Measurements from ENCODE around the gene R3HDM4. TPM values are rescaled to one million over a fixed set of nuclear protein-coding genes. Genes with fewer than 3 reads are reported as not detected.
"Not testable (repeated sequence)": the region's sequence is repeated elsewhere in the genome, so short reads cannot be mapped to it uniquely, and the experiment has no call there.

Gene R3HDM4
- total RNA-seq, 4 donors from 2014 or later, result 23.7 to 44.9 (median 32.9) TPM

DNA sequence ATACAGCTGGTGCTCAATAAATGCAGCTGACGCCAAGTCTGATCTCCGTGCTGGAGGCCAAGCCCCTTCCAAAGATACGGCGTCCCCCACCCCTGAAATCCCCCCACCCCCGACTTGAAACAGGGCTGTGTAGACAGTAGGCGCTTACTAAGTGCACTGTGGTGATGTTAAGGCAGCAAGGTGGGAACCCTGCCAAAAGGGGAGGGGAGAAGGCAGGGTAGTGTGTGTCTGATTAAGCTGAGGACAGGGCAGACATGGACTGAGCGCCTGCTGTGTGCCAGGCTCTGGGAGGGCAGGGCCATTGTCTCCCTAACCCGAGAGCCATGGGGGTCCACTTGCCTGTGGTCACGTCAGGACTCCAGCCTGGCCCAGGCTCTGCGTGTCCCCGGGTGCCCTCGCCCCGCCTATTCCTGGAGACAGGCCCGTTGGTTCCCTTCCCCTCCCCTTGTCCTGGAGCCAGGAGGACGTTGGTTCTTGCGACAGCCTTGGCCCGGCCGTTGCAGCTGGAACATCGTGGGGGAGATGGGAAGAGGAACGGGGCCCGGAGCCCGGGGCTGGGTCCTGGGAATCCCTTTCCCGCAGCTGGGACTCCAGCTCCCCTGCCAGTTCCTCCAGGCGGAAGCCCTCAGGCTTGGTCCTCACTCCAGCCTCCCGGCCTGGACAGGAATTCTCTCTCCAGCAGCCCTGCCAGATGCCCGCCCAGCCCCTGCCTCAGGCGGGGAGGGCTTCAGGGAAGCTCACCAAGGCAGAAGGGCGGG is 62.6 kb downstream of the R3HDM4 start:
- TF ChIP-seq, protein P1, sequence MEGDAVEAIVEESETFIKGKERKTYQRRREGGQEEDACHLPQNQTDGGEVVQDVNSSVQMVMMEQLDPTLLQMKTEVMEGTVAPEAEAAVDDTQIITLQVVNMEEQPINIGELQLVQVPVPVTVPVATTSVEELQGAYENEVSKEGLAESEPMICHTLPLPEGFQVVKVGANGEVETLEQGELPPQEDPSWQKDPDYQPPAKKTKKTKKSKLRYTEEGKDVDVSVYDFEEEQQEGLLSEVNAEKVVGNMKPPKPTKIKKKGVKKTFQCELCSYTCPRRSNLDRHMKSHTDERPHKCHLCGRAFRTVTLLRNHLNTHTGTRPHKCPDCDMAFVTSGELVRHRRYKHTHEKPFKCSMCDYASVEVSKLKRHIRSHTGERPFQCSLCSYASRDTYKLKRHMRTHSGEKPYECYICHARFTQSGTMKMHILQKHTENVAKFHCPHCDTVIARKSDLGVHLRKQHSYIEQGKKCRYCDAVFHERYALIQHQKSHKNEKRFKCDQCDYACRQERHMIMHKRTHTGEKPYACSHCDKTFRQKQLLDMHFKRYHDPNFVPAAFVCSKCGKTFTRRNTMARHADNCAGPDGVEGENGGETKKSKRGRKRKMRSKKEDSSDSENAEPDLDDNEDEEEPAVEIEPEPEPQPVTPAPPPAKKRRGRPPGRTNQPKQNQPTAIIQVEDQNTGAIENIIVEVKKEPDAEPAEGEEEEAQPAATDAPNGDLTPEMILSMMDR (IDR thresholded peaks at IDR 0.05), result no peak
- TF ChIP-seq POLR2A (IDR thresholded peaks at IDR 0.05), result peak in 1 of 2 donors; percentile 16
- TF ChIP-seq POLR2AphosphoS5 (IDR thresholded peaks at IDR 0.05), result peak; percentile 98
- Histone ChIP-seq H3K27me3 (peaks cover 73% of the 10 kb centered on the region), H3K36me3 (no peaks in the 10 kb centered on the region), H3K4me1 (peaks cover 0 to 53% (median 14%) of the 10 kb centered on the region in 3 donors), H3K4me3 (peak overlapping the region in 1 of 2 donors; percentile 28), H3K9me3 (no peaks in the 10 kb centered on the region), H3K27ac (peak overlapping the region; percentile 43 to 87 (median 84))
- peak; percentile 94 for ATAC-seq
- 22 to 50% methylated on average over 2 to 10 of the region's 28 CpGs for WGBS, 2 donors (ENCODE audit: low coverage in 1 of 2)

DNA sequence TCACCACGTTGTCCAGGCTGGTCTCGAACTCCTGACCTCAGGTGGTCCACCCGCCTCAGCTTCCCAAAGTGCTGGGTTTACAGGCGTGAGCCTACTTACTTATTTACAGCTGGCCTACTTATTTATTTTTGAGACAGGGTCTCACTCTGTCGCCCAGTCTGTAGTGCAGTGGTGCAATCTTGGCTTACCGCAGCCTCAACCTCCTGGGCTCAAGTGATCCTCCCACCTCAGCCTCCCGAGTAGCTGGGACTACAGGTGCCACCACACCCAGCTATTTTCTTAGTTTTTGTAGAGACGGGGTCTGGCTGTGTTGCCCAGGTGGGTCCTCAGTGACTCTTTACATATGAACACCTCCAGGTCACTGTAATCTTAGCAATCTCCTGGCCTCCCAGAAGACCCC is 63.8 kb downstream of the R3HDM4 start:
- Histone ChIP-seq H3K27ac (peak overlapping the region in 2 of 4 donors; percentile 69 to 73), H3K27me3 (peaks cover 76% of the 10 kb centered on the region), H3K4me1 (peaks cover 0 to 53% (median 14%) of the 10 kb centered on the region in 3 donors)
- not testable (repeated sequence) for H3K4me3 ChIP-seq, H3K36me3 ChIP-seq, ATAC-seq, H3K9me3 ChIP-seq
- WGBS, 2 donors (ENCODE audit: low coverage in 1 of 2), result 74 to 95% methylated on average over 4 to 7 of the region's 8 CpGs

DNA sequence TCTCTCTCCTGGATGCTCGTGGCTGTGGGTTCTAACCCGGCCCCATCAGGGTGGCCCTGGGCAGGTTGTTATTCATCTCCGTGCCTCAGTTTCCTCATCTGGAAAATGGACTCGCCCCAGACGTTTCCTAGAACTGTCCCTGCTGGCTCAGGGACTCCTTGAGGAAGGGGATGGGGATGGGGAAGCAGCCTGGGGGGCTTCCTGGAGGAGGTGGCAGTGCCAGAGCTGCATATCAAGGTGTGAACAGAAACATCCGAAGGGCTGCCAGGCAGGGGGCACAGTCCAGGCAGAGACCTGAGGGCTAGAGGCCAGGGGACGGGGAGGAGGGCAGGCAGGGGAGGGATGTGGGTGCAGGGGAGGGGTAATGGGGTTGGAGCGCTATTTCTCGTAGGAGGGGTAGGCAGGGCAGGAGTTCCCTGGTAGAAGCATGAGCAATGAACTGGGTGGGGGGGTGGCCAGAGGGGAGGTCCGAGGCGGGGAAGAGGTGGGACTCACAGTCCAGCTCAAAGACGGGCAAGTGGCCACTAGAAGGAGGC is 64.6 kb downstream of the R3HDM4 start:
- Histone ChIP-seq H3K27me3 (peaks cover 78% of the 10 kb centered on the region), H3K36me3 (no peaks in the 10 kb centered on the region), H3K4me3 (no peak overlapping the region), H3K4me1 (peaks cover 0 to 59% (median 19%) of the 10 kb centered on the region in 3 donors), H3K9me3 (no peaks in the 10 kb centered on the region), H3K27ac (peak overlapping the region in 2 of 4 donors; percentile 69 to 73)
- TF ChIP-seq POLR2A (IDR thresholded peaks at IDR 0.05), result no peak
- no peak for TF ChIP-seq EP300 (IDR thresholded peaks at IDR 0.05)
- TF ChIP-seq, protein P1 (IDR thresholded peaks at IDR 0.05), result no peak
- TF ChIP-seq POLR2AphosphoS5 (IDR thresholded peaks at IDR 0.05), result no peak
- 29 to 31% methylated on average over 5 to 7 of the region's 12 CpGs for WGBS, 2 donors (ENCODE audit: low coverage in 1 of 2)
- ATAC-seq, result no peak

Small RNA genes within 50 kb of the gene (small RNA-seq; reads per million reads assigned to genes)
- gene RNU6-9, result 0 to 0.27 (median 0) reads per million in 4 donors

Other genes with a start within 250 kb of the R3HDM4 start
- 100 to 1,000 TPM; 105 to 200 (median 133) TPM for gene FSTL3, start 236.8 kb downstream of the R3HDM4 start, total RNA-seq
- gene PRSS57, start 217.8 kb downstream of the R3HDM4 start, total RNA-seq, result not detected
- gene PALM, start 204.3 kb downstream of the R3HDM4 start, total RNA-seq, result 100 to 1,000 TPM in 1 of 4 donors, 10 to 100 TPM in 3; 21.5 to 111 (median 53.0) TPM
- gene MISP, start 162.1 kb downstream of the R3HDM4 start, total RNA-seq, result under 1 TPM in 1 of 4 donors, not detected in 3; 0.52 TPM
- gene PTBP1, start 115.8 kb downstream of the R3HDM4 start, total RNA-seq, result 10 to 100 TPM; 68.6 to 95.6 (median 79.3) TPM
- not detected for gene PLPPR3, start 91.3 kb downstream of the R3HDM4 start, total RNA-seq
- under 1 TPM in 1 of 4 donors, not detected in 3; 0.40 TPM for gene AZU1, start 85.4 kb downstream of the R3HDM4 start, total RNA-seq
- not detected for gene PRTN3, start 72.2 kb downstream of the R3HDM4 start, total RNA-seq
- 1 to 10 TPM in 3 of 4 donors, under 1 TPM in 1; 0.49 to 2.3 (median 1.7) TPM for gene ELANE, start 60.9 kb downstream of the R3HDM4 start, total RNA-seq
- 1,000 to 10,000 TPM in 1 of 4 donors, 100 to 1,000 TPM in 3; 229 to 1,118 (median 654) TPM for gene CFD, start 53.6 kb downstream of the R3HDM4 start, total RNA-seq
- 10 to 100 TPM; 20.2 to 40.3 (median 28.1) TPM for gene MED16, start 20.0 kb downstream of the R3HDM4 start, total RNA-seq
- not detected for gene RNU6-9, start 19.7 kb downstream of the R3HDM4 start, total RNA-seq
- gene KISS1R, start 4.1 kb upstream of the R3HDM4 start, total RNA-seq, result not detected
- gene ARID3A, start 12.8 kb upstream of the R3HDM4 start, total RNA-seq, result 1 to 10 TPM; 3.6 to 6.2 (median 4.9) TPM
- gene WDR18, start 71.1 kb upstream of the R3HDM4 start, total RNA-seq, result 10 to 100 TPM in 3 of 4 donors, 1 to 10 TPM in 1; 7.2 to 43.9 (median 20.1) TPM
- not detected for gene GRIN3B, start 87.2 kb upstream of the R3HDM4 start, total RNA-seq
- 100 to 1,000 TPM; 146 to 179 (median 154) TPM for gene TMEM259, start 107.9 kb upstream of the R3HDM4 start, total RNA-seq
- gene RNU6-2, start 108.3 kb upstream of the R3HDM4 start, total RNA-seq, result not detected
- gene CNN2, start 113.4 kb upstream of the R3HDM4 start, total RNA-seq, result 100 to 1,000 TPM in 1 of 4 donors, 10 to 100 TPM in 3; 52.9 to 103 (median 75.2) TPM
- gene ABCA7, start 126.9 kb upstream of the R3HDM4 start, total RNA-seq, result 10 to 100 TPM in 1 of 4 donors, 1 to 10 TPM in 3; 3.9 to 14.3 (median 6.4) TPM
- 10 to 100 TPM in 3 of 4 donors, 1 to 10 TPM in 1; 9.5 to 29.8 (median 14.6) TPM for gene ARHGAP45, start 153.9 kb upstream of the R3HDM4 start, total RNA-seq
- 100 to 1,000 TPM; 117 to 228 (median 150) TPM for gene POLR2E, start 182.2 kb upstream of the R3HDM4 start, total RNA-seq
- 100 to 1,000 TPM; 311 to 452 (median 349) TPM for gene GPX4, start 190.8 kb upstream of the R3HDM4 start, total RNA-seq

All from gastroesophageal sphincter (tissue), 4 donors.